Lower lobe of right lung (tissue), 2 donors: Measurements from ENCODE around the gene SCAPER. TPM values are rescaled to one million over a fixed set of nuclear protein-coding genes. Genes with fewer than 3 reads are reported as not detected.

Source experiments
- ATAC-seq, 2 donors: fragments of 200-7000 bp; cut with Tn5 transposase; one replicate each; pipeline ENCODE4 v1.9.1; 2020 to 2022; ENCODE audit warnings: mild to moderate bottlenecking in 2 of 2, moderate library complexity in 2 of 2
- DNase-seq: peaks from one replicate; pipeline ENCODE4 v3.0.0-alpha.2; 2020
- H3K27ac ChIP-seq: fragments of 200-600 bp; one replicate; pipeline ENCODE4 v1.8.0; 2022
- H3K27me3 ChIP-seq: fragments of 200-600 bp; one replicate; pipeline ENCODE4 v1.8.0; 2022; ENCODE audit warnings: low read depth
- H3K36me3 ChIP-seq: fragments of 200-600 bp; one replicate; pipeline ENCODE4 v1.8.0; 2022; ENCODE audit warnings: mild to moderate bottlenecking
- H3K4me1 ChIP-seq: fragments of 200-600 bp; one replicate; pipeline ENCODE4 v1.8.0; 2022
- H3K4me3 ChIP-seq: fragments of 200-600 bp; one replicate; pipeline ENCODE4 v1.8.0; 2022; ENCODE audit warnings: mild to moderate bottlenecking
- H3K9me3 ChIP-seq: fragments of 200-600 bp; one replicate; pipeline ENCODE4 v1.8.0; 2022
- intact Hi-C: fragments of 100-400 bp; cut with DNase I; formaldehyde crosslinking; loops from one replicate; pipeline ENCODE4 v1.11.0; 2022
- total RNA-seq: library from RNA; stranded (reverse); fragmentation: NEBNext Ultra II Directional; extraction: Animal tissue kit (Norgen Biotek cat#: 25700); gene quantifications from one replicate; pipeline ENCODE4 v1.2.1, GENCODE V29; 2021
- TF ChIP-seq, protein P1 (sequence below): fragments of 200-600 bp; IDR thresholded peaks from one replicate; pipeline ENCODE4 v1.8.0; 2022; ENCODE audit warnings: antibody characterized with exemption, mild to moderate bottlenecking
- donor health status: DM: no; HTN: yes; CAD: no; lungs with severe emphysema.

SCAPER gene
- total RNA-seq, 1 donor from 2014 or later = 34.2 TPM

DNA sequence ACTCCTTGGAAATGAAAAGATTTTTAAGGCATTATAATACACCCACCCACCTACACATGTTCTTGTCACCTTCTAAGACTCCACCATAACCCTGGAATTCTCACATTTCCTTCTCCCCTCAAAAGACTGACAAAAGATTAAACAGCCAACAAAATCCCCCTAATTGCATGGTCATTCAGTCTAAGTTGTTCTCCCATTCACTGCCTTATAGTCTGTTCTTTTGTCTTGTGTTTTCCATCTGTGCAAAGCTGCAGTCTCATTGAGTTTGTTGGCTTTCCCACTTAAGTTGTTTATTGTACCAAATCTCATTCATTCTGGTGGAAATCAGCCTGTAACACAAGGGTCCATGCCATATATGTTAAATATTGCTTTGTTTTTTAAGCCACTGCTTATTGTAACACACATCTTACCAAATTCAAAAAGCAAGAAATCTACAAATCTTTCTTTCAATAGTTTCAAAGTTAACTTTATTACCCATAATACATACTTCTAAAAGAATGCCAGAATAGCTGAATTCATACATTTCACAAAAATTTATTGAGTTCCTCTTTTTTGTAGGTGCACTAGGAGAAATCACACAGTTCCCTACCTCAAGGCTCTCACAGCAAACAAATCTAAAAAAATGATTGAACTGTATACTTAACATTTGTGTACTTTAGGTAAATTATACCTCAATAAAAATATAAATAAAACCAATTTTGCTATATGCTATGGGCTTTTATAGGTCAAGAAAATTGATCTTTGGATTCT, 24.0 kb upstream of the SCAPER start:
- intact Hi-C loops = no loop called here
- DNase-seq (no peak), ATAC-seq (no peak)
- Histone ChIP-seq H3K27ac (no peak overlapping the region), H3K9me3 (no peaks in the 10 kb centered on the region), H3K36me3 (no peaks in the 10 kb centered on the region), H3K27me3 (no peaks in the 10 kb centered on the region), H3K4me1 (peaks cover 20% of the 10 kb centered on the region), H3K4me3 (no peak overlapping the region)
- TF ChIP-seq, protein P1, sequence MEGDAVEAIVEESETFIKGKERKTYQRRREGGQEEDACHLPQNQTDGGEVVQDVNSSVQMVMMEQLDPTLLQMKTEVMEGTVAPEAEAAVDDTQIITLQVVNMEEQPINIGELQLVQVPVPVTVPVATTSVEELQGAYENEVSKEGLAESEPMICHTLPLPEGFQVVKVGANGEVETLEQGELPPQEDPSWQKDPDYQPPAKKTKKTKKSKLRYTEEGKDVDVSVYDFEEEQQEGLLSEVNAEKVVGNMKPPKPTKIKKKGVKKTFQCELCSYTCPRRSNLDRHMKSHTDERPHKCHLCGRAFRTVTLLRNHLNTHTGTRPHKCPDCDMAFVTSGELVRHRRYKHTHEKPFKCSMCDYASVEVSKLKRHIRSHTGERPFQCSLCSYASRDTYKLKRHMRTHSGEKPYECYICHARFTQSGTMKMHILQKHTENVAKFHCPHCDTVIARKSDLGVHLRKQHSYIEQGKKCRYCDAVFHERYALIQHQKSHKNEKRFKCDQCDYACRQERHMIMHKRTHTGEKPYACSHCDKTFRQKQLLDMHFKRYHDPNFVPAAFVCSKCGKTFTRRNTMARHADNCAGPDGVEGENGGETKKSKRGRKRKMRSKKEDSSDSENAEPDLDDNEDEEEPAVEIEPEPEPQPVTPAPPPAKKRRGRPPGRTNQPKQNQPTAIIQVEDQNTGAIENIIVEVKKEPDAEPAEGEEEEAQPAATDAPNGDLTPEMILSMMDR = no peak

DNA sequence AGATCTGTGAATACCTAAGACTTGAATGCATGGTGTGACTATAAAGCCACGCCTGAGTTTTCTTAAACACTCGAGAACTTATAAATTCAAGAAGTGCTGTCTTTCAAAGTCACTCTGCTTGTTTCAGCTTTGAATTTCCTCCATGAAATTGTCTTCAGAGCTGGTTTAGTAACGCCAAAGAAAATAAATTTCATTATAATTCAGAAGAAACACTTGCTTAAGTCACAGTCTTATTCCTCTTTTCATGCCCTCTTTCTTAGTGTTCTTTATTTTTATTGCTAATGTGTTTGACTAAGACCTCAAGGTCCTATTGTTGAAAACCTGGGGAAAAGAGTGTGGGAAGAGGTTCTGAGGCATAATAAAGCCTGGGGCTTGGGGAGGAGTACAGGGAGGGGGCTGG, 23.1 kb upstream of the SCAPER start:
- DNase-seq = no peak
- peaks cover 13% of the 10 kb centered on the region for H3K4me1 ChIP-seq
- H3K4me3 ChIP-seq = no peak overlapping the region
- H3K27me3 ChIP-seq = no peaks in the 10 kb centered on the region
- H3K9me3 ChIP-seq = no peaks in the 10 kb centered on the region
- TF ChIP-seq, protein P1 = no peak
- H3K27ac ChIP-seq = no peak overlapping the region
- intact Hi-C loops = no loop called here
- no peak for ATAC-seq
- H3K36me3 ChIP-seq = no peaks in the 10 kb centered on the region

DNA sequence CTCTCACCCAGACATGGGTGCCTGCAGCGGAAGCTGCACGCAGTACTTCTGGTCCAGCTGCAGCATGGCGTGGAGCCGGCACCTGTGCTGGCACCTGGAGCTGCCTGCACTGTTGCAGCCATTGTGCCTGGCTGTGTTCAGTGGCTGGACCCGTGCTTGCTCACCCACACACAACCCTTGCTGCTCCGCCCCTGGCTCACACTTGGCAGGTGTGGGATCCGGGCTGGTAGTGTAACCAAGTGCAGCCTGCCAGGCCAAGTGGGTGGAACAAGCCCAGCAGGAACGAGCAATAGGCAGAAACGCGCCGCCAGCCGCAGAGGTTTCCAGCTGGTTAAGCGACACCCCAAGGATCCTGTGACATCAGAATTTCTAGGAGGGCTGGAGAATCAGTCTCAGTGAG, 11.2 kb upstream of the SCAPER start:
- Histone ChIP-seq H3K9me3 (no peaks in the 10 kb centered on the region), H3K36me3 (no peaks in the 10 kb centered on the region), H3K4me1 (no peaks in the 10 kb centered on the region), H3K4me3 (no peak overlapping the region), H3K27ac (no peak overlapping the region), H3K27me3 (no peaks in the 10 kb centered on the region)
- no peak for ATAC-seq
- TF ChIP-seq, protein P1 = no peak
- no peak for DNase-seq
- intact Hi-C loops = no loop called here

DNA sequence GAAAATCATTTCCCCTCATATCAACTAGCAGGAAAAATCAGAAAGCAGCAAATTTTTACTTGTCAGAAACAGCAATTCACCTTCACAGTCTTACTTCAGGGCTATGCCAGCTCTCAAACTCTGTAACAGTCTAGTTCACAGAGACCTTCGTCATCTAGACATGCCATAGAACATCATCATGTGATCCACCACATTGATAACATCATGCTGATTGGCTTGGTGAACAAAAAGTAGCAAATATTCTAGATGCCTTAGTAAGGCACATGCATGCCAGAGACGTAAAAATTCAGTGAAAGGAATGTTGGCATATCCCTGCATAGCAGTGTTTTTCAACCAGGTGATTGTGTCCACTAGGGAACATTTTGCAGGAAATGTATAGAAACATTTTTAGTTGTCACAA, 8.6 kb upstream of the SCAPER start:
- H3K9me3 ChIP-seq = no peaks in the 10 kb centered on the region
- no peaks in the 10 kb centered on the region for H3K27me3 ChIP-seq
- no peak for DNase-seq
- H3K4me3 ChIP-seq = no peak overlapping the region
- TF ChIP-seq, protein P1 = no peak
- H3K36me3 ChIP-seq = no peaks in the 10 kb centered on the region
- no peak for ATAC-seq
- H3K4me1 ChIP-seq = no peaks in the 10 kb centered on the region
- intact Hi-C loops = no loop called here
- H3K27ac ChIP-seq = no peak overlapping the region

DNA sequence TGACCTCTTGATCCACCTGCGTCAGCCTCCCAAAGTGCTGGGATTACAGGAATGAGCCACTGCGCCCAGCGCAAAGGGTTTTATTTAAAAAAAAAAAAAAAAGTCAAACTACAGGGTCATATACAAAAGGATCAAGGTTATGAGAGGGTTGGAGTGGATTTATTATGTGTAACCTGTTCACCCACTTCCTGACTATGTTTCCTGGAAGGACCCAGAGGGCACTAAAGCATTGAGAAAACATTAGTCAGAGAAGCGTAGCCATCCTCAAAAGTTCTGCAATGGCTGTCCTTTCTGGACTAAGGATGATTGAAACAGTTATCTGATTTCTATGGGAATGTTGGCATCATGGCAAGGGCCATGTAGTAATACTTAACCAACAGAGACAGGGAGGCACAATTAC, 7.3 kb upstream of the SCAPER start:
- Histone ChIP-seq H3K9me3 (no peaks in the 10 kb centered on the region), H3K4me1 (no peaks in the 10 kb centered on the region), H3K27me3 (no peaks in the 10 kb centered on the region), H3K27ac (no peak overlapping the region), H3K4me3 (no peak overlapping the region), H3K36me3 (no peaks in the 10 kb centered on the region)
- TF ChIP-seq, protein P1 = no peak
- no peak for DNase-seq
- peak; percentile 82 to 85 for ATAC-seq
- intact Hi-C loops = no loop called here
